Measurements from ENCODE around the gene KCNK4.
"Not testable (repeated sequence)": the region's sequence is repeated elsewhere in the genome, so short reads cannot be mapped to it uniquely, and the experiment has no call there.

KCNK4 gene

DNA sequence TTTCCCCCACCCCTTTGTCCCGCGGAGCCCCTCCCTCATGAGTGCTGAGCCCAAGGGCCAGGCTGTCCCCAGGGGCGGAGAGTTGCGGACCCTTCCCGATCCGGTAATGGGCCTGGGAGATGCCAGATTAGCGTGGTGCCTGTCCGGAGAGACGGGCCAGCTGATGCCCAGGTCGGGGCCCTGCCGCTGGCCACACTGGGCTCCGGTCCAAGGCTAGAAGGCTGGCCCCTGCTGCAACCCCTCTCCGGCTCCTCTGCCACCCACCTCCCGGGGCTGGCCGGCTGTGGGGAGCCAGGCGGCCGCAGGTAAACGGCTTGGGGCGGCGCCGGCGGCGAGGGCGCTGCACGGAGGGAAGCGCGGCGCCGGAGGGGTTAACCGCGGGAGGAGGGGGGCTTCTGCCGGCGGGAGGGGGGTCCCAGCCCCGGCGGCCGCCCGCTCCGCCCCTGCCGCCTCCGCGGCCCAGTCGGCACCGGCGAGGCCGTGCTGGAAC, at the start of gene KCNK4:
TSS of gene KCNK4 (plus strand) at position 41 of the 490 bp plus-strand sequence. CDS start 1,717 bp downstream, outside the sequence.
- DNase-seq: no peak

DNA sequence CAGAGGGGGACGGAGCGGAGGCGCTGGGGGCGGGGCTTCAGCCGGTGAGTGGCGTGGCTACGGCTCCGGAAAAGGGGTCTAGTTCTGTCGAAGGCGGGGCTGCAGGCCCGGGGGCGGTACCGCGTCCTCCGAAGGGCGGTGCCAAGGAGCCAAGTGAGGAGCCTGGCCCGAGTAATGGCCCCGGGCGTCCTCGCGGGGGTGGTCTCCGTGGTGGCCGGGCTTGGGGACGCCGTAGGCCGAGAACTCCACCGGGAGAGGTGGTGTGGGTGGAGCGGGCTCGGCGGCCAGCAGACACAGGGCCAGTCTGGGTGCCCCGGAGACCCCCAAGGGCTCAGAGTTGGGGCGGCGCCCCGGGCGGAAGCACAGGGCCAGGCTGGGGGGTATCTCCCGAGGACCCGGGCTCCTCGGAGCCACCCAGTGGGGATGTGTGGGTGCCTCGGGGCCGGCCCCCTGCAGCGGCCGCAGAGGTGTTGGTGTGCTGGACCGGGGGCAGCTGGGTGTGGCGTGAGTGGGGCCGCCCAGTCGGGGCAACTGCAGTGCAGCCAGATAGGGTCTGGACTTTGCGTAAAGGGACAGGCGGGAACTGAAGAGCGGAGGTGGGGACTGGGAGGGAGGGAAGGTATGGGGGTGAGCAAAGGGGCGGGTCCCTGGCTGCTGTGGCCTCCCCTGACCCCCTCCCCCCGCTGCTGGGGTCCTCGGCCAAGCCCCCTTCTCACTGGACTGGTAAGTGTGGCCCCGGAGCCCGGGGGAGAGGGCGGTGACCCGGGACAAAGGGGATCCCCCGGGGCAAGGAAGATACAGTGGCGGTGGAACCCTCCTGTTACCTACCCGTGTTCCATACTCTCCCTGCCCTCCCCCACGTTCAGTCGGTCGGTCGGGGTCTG, 49.4 kb upstream of the KCNK4 start:
- peak in 1 of 2 donors; percentile 100 for DNase-seq

DNA sequence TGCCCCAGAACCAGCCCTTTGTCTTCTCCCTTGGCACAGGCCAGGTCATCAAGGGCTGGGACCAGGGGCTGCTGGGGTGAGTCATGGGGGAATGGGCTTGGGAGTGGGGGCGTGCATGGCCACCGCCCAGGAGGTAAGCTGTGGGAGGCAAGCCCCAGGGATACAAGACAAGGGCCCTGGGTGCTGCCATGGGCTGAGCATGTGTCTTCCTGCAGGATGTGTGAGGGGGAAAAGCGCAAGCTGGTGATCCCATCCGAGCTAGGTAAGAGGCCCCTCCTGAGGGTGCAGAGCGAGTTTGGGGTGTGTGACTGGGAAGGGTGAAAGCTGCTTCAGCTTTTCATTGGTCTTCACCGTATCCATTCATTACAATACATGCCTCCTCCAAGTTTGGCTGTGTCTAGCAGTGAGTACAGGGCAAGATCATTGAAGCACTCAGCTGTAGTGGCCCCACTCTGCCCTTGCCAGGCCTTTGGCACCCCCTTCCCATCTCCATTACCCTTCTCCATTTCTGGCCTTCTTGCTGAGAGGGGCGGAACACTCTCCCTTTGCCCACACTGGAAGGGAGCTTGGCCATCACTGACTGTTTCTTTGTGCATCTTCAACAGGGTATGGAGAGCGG, 47.8 kb upstream of the KCNK4 start:
- no peak for DNase-seq

DNA sequence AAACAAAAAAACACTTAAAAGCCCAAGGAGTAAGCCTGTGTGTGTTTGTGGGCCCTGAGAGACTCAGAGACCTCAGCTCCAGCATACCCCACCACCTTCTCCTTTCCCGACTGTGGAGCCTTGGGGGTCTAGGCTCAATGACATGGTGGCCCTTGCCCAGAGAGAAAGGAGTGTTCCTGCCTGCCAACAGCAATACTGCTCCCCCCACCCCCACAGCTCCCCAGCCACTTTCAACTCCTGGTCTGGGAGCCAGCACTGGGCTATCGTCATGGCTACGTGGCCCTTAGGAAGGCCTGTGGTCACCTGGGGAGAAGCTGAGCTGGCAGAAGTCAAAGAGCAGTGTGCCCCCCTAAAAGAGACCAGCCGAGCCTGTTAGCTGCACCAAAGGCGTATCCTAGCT, 47.0 kb upstream of the KCNK4 start:
- DNase-seq: no peak

DNA sequence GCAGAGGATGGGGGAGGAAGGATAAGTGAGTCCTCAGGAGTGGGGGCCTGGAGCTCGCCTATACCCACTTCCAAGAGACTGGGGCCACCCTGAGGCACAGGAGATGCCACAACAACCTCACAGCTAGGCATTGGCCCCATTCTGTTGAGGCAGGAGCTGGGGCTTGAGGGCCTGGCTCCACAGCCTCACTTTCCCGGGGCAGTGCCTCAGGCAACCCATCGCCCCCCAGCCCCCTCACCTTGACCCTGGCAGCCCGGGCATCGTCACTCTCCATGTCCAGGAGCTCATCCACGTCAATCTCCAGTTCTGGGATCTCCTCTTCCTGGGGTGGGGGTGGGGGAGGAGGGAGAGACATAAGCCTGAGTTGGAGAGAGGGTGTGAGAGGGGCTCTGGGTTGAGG, 46.1 kb upstream of the KCNK4 start:
- no peak for DNase-seq

DNA sequence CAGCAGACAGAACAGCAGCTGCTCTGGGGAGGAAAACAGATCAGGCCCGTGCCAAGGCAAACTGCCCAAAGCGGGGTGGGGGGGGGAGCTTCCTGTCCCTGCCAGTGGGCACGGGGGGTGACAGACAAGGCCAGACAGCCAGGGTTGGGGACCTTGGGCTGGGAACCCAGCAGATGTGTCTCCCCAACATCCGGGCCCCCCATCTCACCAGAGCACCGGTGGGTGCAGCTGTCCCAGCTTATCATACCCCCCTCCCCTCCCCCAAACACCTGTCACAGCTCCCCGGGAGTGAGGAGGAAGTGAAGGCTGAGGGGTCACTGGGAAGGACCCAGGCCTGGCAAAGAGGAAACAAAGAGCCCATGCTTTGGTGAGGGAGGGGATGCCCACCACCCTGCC, 45.7 kb upstream of the KCNK4 start:
- peak in 1 of 2 donors; percentile 34 for DNase-seq

DNA sequence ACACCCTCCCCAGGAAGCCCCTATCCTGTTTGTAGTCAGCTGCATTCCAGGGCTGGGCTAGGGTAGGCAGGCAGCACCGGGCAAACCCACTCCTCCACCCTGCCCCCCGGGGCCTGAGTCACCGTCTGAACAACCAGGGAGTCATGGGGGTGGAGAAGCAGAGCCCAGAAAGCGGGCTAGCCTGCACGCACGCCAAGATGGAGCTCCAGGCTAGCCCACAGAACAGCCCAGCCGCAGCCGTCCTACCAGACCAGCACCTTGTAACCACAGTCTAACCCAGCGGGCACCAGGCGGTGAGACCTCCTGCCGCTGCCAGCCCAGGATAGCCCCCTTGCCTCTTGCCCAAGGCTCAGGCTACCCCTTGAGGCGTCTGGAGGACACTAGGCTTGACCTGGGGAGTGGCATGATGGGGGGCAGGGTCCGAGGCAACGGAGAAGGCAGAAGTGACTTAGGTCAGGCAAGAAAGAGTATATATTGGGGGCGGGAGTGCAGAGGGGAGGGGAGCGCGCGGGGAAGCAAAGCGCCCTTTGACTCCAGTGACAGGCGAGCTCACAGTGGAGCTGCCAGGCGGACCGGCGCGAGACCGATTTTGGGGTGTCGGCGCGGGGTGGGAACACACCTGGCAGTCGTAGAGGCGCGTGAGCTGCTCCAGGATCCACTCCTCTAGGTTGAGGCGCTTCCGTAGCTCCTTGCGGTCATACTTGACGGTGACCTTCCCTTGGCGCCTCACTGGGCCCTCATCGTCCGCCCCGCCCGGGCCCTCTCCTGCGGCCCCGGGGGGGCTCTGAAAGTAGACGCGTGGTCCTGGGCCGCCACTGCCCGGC, 45.1 kb upstream of the KCNK4 start:
- peak; percentile 83 to 85 for DNase-seq

DNA sequence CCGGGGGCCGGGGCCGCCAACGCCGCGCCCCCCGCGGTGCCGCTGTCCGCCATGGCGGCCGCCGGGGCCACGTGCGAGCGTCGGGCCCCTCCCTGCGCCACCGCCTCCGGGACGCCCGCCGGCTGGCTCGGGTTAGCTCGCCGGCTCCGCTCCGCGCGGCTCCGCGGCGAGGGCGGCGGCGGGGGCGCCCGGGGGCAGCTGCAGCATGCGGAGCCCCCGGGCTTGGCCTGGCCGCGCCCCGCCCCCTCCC, 44.6 kb upstream of the KCNK4 start:
- DNase-seq: not testable (repeated sequence)

DNA sequence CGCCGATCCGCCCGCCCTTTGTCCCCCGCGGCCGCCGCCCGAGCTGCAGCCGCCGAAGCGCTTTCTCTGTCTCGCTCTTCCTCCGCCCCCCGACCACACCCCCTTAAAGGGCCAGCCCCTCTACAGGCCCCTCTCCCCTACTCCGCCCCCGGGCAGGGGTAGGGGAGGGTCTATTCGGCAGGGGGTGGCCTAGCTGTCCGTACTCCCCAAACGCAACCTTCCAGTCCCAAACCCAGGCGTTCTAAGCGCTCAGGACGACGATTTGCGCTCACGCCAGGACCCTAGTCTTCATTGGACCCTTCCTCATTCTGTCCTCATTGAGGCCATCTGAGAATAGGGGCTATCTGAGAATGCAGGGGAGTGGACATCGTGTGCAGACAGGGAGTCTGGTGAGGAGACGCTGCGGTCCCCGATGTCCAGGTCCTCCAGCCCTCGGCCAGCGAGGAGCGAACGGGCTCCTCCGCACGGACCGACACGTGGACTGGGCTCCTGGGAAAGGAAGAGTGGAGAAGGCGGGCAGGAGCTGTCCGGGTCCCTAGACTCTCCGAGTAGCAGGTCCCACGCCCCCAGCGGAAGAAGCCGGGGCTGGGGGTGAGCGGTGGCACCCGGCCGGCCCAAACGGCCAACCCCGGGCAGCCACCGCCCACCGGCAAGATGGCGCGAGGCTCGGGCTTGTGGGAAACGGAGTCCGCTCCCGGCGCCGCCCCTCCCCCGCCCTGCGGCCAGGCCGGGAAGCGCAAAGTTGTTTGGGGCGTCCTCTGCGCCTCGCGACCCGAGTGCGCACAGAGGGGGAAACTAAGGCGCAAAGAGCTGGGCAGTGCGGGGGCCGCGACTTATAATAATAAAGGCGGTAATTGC, 44.0 kb upstream of the KCNK4 start, which contains the start of gene PPP1R14B:
TSS of gene PPP1R14B (minus strand) at position 73 of the 858 bp plus-strand sequence. CDS start 270 bp downstream, outside the sequence.
- peak; percentile 88 to 89 for DNase-seq

DNA sequence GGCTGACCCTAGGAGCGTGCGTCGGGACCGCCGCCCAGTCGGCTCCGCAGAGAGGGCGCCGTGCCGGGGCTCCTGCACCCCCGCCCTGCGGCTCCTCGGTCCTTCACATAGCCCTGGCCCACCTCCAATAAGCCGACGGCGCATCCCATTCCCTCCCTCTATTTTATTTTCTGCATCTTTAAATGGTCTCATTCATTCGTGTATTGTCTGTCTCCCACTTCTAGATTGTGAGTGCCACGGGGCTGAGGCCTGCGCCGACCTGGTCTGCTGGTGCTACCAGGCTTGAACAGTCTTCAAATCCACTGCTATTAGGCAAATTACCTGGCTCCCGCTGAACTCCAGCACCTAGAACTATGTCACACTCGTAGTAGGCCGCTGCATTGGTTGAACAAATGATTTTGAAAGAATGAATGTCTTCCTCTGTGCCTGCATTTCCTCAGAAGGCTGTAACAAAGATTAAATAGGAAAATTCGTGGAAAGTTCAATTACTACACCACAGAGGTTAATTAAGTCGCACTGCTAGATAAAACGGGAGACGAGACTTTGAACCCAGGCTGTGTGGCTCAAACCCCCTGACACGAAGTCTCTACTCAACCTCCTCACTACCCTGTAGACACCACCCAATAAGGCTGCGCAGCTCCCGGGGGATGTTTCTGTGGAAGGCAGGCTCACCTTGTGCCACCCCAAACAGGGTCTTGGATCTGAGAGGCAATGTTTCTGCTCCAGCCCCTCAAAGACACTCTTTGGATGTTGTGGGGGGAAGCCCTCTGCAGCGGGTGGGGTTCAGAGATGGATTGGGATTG, 43.2 kb upstream of the KCNK4 start:
- no peak for DNase-seq

DNA sequence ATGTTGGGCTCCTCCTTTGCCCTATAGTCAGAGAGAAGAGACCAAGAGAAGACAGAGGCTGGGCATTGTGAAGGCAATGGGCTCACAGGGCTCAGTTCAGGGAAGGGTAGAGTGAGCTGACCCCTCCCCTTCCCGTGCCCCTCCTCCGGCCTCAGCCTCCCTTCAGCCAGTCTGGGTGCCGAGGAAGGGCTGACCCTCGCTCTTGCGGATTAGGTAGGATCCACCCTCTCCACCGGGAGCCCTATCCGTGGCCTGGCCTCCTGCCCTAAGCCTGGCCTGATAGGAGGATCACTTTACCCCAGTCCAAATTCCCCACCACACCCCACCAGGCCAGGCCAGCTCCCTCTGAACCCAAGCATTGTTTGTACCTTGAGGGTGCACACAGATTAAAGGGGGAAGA, 42.5 kb upstream of the KCNK4 start:
- DNase-seq: no peak

DNA sequence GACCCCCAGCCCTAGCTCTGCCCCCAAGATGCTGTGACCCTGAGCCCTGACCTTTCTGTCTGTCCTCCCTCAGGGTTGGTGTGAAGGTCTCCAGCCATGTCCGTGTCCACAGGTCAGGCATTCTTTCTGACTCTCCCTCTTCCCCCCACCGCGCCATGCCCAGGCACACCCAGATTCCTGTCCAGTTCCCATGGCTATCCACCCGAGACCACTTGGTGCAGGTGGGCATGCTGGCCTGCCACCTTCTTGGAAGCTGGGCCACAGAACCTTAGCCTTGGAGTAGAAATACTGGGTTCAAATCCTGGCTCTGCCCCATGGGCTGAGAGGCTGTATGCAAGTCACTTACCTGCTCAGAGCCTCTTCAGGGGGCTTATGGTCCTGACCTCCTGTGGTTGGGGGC, 42.1 kb upstream of the KCNK4 start:
- DNase-seq: no peak

DNA sequence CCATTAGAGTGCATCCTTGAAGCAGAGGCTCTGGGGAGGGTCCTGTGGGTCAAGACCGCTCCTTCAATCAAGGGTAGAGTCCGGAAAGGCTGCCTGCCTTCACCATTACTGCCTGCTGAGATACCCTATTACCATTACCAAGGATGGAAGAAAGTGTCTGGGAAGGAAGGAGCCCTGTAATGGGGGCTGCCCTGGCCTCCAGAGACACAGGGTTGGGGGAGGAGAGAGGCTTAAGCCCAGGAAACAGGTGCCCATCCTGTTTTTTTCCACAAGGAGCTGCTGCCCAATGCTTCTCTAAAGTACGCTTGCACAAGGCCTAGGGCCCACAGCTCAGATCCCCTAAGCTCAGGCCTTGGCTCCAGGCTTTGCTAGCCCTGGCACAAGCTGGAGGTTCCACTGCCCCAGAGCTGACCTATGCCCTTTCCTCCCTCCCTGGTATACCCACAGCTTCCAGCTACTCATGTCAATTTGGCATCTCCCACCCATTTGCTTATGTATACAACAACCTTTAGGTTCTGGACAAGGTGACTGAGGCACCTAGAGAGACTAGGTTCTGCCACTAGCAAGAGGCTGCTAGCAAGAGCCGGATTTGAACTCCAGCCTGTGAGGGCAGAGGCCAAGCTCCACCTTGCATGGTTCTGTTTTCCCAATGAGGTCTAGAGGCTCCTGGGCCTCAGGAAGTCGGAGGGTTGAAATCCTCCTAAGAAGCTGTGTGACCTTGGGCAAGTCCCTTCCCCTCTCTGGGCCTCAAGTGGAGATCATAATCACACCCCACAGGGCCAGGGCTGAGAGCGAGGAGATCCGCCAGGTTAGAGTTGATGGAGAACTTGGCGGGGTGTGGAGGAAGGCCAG, 41.3 kb upstream of the KCNK4 start:
- DNase-seq: no peak

DNA sequence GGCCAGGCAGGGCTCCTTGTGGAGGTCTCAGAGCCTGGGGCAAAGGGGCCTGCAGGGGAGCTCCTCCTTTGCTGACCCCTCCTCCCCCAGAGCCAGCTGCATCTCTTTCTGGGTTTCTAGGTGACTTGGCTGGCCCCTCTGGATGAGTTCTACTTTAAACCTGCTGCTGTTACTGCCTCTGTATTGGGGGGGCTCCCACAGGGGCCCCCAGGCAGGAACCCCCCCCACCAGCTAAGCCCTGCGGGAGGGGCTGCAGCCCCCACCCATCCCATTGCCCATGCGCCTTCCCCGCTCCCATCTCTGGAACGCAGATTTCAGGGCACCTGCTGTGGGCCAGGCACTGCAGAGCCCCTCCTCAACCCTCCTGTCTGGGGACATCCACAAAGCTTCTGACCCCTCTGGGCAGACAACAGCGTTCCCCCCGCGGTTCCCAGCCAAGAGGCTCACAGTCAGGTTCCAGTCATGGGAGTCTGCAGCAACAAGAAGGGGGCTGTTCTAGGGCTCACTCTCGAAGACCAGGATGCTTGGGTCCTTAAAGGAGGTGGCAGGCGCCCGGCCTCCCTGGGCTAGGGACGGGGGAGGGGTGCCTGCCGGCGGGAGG, 40.6 kb upstream of the KCNK4 start:
- no peak for DNase-seq

DNA sequence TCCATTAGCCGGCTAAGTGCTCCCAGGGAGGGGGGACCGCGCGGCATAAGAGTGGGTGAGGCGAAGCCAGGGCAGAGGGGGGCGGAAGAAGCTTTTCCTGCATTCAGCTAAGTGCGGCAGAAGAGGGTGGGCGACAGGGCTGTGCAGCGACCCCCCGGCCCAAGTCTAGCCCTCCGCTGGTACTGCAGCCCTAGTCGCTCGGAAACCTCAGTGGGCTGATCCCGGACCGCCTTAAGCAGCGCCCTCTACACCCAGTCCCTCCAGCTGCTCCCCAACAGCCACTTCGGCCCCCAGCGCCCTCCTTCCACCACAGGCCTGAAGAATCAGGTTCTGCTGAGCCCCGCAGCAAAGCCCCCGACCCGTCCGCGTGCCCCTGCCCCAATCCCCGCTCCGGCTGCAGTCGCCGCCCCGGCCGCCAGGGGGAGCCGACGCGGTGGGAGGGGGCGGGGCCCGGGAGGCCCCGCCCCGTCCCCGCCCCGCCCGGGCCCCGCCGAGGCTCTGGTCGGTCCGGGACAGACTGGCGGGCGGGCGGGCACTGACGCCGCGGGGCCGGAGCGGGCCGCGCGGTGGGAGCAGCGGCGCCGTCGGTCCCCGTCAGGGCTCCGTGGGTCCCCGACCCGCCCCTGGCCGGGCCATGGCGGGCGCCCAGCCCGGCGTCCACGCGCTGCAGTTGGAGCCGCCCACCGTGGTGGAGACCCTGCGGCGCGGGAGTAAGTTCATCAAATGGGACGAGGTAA, 39.9 kb upstream of the KCNK4 start, which contains the start of gene PLCB3:
TSS of gene PLCB3 (plus strand) at position 515 of the 737 bp plus-strand sequence. CDS start at position 635, 120 bp downstream.
- peak; percentile 70 to 75 for DNase-seq

DNA sequence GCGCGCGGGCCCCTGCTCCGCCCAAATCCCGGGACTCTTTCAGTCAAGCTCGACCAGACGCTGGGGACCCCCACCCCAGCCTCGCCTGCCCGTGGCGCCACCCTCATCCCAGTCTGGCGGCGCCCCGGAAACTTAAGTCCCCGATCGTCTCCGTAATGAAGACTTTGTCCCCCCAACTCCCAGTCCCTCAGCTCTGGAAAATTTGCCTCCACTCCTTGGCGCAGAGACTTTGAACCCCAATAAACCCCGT, 39.4 kb upstream of the KCNK4 start:
- DNase-seq: no peak

DNA sequence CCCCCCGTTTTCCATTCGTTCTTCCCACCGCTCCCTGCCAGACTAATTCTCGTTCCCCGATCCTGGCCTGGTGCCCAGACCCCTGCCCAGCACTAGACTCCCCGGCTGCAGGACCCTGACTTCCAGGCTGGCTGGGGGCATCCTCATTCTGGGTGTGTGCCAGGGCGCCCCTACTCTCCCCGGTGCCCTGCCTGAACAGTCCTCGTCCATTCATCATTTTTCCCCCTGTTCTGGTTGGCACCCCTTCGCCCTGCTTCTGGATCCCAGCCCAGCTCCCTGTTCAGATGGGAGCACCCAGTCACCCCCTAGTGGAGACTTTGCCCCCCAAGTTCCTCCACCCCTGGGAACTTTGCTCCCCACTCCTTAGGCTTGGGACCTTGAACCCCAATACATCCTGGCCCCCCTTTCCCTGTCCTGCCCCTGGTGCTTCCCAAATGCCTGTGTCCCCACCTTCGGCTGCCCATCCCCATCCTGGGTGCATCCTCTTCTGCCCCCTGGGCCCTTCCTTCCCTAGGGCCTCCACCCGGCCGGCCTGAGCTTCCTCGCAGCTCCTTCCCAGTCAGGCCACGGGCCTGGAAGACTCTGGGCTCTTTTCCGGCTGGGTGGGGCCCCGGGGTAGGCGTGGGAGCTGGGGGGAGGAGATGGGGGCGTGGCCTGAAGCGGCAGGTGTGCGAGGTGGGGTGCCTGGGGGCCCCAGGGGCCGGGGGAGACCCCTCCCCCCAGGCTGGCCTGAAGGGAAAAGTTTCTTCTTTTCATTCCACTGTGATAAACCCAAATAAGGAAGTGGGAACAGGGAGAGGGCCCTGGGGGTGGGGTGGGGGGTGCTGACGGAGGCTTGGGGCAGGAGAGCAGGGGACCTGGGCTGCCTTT, 38.9 kb upstream of the KCNK4 start:
- DNase-seq: peak in 1 of 2 donors; percentile 52

DNA sequence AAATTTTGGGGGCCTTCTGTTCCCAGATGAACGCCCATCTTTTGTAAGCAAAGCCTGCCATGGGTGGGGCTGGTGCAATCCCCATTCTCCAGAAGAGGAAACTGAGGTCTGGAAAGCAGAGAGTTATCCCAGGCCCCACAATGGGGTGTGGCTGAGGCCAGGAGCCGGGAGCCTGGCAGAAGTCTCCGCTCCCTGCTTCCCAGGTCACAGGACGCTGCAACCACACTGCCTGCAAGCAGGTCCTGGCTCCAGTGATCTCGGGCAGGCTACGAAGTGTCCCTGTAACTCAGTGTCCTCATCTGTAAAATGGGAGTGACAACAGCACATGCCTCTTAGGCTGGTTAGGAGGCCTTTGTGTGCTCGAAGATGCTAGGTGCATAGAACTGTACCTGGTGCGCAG, 38.1 kb upstream of the KCNK4 start:
- no peak for DNase-seq

DNA sequence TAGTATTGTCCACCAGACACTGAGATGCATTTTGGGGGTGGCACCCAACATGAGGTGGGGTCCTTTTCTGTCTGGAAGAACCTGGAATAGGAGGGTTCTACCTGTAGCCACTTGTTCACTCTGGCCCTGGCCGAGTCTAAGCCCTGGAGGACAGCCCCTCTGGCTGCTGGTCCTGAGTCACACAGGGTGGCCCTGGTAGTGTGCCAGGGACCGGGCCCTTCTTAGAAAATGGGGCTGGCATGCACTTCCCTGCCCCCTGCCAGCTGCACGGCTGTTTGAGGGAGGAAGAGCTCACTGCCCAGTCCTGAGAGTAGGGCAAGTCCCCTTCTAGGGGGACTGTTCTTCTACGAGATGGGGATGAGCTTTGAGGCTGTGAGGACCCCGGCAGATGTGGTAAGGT, 37.6 kb upstream of the KCNK4 start:
- no peak for DNase-seq
